AG08396 (cell line): ENCODE results near the gene CLEC14A.

Experiments used
- DNase-seq: peaks from one replicate; pipeline ENCODE4 v3.0.0; 2012; ENCODE audit warnings: low spot score, mixed read lengths

CLEC14A gene

DNA sequence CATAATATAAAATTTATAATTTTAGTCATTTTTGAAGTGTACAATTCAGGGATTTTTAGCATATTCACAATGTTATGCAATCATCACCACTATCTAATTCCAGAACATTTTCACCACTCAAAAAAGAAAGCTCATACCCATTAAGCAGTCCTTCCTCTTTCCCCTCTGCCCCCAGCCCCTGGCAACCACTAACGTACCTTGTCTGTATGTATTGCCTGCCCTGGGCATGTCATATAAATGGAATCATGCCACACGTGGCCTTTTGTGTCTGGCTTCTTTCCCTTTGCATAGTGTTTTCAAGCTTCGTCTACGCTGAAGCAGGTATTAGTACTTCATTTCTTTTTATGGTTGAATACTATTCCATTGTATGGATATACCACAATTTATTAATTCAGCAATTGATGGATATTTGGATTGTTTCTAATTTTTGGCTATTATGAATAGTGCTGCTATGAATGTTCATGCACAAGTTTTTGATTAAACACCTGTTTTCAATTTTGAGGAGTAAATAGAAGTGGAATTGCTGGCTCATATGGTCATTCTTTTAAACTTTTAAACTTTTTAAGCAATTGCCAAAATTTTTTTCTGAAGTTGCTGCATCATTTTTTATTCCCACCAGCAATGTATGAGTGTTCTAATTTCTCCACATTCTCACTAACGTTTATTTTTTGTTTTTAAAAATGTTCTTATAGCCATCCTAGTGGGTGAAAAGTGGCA is 49.8 kb downstream of the CLEC14A start:
- DNase-seq = no peak

DNA sequence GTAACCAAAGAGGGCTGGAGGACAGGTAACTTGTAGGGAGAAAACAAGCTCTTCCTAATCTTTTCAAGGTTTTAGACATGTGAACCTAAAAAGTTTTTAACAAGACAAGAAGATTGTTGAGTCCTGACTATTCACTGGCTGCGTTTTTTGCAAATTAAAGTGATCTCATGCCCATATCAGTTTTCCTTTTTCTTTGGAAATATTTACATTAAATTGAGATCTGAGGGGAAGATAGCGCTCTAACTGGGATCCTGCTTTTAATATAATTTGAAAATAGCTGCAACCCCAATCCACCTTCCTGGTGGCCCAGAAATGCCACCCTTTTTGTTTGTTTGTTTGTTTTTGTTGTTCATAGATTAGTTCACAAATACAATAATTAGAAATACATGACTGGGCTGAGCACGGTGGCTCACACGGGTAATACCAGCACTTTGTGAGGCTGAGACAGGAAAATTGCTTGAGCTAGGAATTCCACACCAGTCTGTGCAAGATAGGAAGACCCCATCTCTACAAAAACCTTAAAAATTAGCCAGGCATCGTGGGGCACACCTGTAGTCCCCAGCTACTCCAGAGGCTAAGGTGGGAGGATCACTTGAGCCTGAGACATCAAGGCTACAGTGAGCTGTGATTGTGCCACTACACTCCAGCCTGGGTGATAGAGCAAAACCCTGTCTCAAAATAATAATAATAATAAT is 50.6 kb downstream of the CLEC14A start:
- DNase-seq = no peak

DNA sequence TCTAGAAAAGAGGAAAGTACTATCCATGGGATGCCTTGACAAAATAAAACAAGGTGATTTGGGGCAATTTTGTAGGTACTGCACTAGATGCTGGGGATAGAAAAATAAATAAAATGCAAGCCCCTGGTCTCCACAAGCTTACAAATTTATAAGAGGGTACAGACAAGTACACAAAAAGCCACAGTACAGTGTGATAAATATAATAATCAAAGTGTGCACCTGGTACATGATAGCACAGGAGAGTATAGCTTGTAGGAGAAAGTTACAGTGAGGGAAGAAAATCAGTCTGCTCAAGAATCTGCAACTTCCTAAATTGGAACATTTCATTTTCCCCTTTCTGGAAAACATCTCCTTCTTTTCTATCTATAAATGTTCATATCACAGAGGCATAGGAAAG is 51.2 kb downstream of the CLEC14A start:
- no peak for DNase-seq
